HG03558 (cell line): ENCODE measurements around the gene NOS1.
A peak's percentile ranks its signal among the peaks of the same experiment; 100 is the strongest.
"Not testable (repeated sequence)": the region's sequence is repeated elsewhere in the genome, so short reads cannot be mapped to it uniquely, and the experiment has no call there.

Experiments used
- ATAC-seq: cut with Tn5 transposase; IDR thresholded peaks from one replicate; pipeline ENCODE4 v1.9.1; 2021; ENCODE audit warnings: moderate number of reproducible peaks; ENCODE audit not compliant: unreplicated experiment; ENCODE audit errors: extremely low read depth

Gene NOS1

GRCh38 chr12:117214797-117215196 lies 146.6 kb downstream of the NOS1 start:
- ATAC-seq = no peak

- no peak for ATAC-seq
Observed at GRCh38 chr12:117213295-117213808, 148.1 kb downstream of the NOS1 start.

GRCh38 chr12:117212563-117213190 lies 148.7 kb downstream of the NOS1 start:
- no peak for ATAC-seq

- ATAC-seq = no peak
Observed at GRCh38 chr12:117210266-117210918, 151.0 kb downstream of the NOS1 start.

GRCh38 chr12:117209626-117210025 lies 151.8 kb downstream of the NOS1 start:
- no peak for ATAC-seq

- ATAC-seq = no peak
Observed at GRCh38 chr12:117208811-117209455, 152.5 kb downstream of the NOS1 start.

- ATAC-seq = no peak
Observed at GRCh38 chr12:117208206-117208605, 153.2 kb downstream of the NOS1 start.

- no peak for ATAC-seq
Observed at GRCh38 chr12:117207675-117208074, 153.8 kb downstream of the NOS1 start.

GRCh38 chr12:117202556-117202955 lies 158.9 kb downstream of the NOS1 start:
- ATAC-seq = no peak

- no peak for ATAC-seq
Observed at GRCh38 chr12:117202033-117202432, 159.4 kb downstream of the NOS1 start.

GRCh38 chr12:117199956-117200744 lies 161.3 kb downstream of the NOS1 start:
- not testable (repeated sequence) for ATAC-seq

- not testable (repeated sequence) for ATAC-seq
Observed at GRCh38 chr12:117196334-117196733, 165.1 kb downstream of the NOS1 start.

- ATAC-seq = not testable (repeated sequence)
Observed at GRCh38 chr12:117195027-117195426, 166.4 kb downstream of the NOS1 start.

- ATAC-seq = no peak
Observed at GRCh38 chr12:117193903-117194302, 167.5 kb downstream of the NOS1 start.

GRCh38 chr12:117192581-117192980 lies 168.8 kb downstream of the NOS1 start:
- ATAC-seq = not testable (repeated sequence)

GRCh38 chr12:117192057-117192456 lies 169.4 kb downstream of the NOS1 start:
- ATAC-seq = no peak

- peak; percentile 65 for ATAC-seq
Observed at GRCh38 chr12:117190210-117190781, 171.1 kb downstream of the NOS1 start, which contains the start of gene FBXO21. Gene FBXO21, minus strand, starts transcription at chr12:117190470. Its CDS starts 14 bp downstream, at chr12:117190456.

- peak; percentile 10 for ATAC-seq
Observed at GRCh38 chr12:117189725-117190209, 171.7 kb downstream of the NOS1 start.

GRCh38 chr12:117188961-117189724 lies 172.3 kb downstream of the NOS1 start:
- no peak for ATAC-seq
